Activated naive CD8-positive, alpha-beta T cell treated with anti-CD3 and anti-CD28 coated beads, Interleukin-2, amount 10 ng/mL, durations not matched to agents 7 days and 5 days (primary cell): ENCODE measurements around the gene PUS3. TPM values are rescaled to one million over a fixed set of nuclear protein-coding genes. Genes with fewer than 3 reads are reported as not detected.

Source experiments
- ATAC-seq: fragments of 150-1000 bp; cut with Tn5 transposase; one replicate; pipeline ENCODE4 v1.10.0; 2021; ENCODE audit warnings: low read depth, moderate library complexity
- POLR2A ChIA-PET: fragments of 350-600 bp; sonication (Branson Sonifier 250); formaldehyde crosslinking; loops from one replicate; lab custom pipeline; 2021; ENCODE audit warnings: antibody characterized with exemption; lab: Charles Lee
- DNase-seq: peaks from one replicate; pipeline ENCODE4 v3.0.0; 2021
- H3K27ac Mint-ChIP-seq: one replicate; pipeline ENCODE4 v1.8.0; 2022; ENCODE audit warnings: mild to moderate bottlenecking, mixed read lengths
- H3K27me3 Mint-ChIP-seq: one replicate; pipeline ENCODE4 v1.8.0; 2022; ENCODE audit warnings: mild to moderate bottlenecking, moderate library complexity, mixed read lengths
- H3K36me3 Mint-ChIP-seq: one replicate; pipeline ENCODE4 v1.8.0; 2021; ENCODE audit warnings: mild to moderate bottlenecking, mixed read lengths
- H3K4me1 Mint-ChIP-seq: one replicate; pipeline ENCODE4 v1.8.0; 2021; ENCODE audit warnings: mixed read lengths
- H3K4me3 Mint-ChIP-seq: one replicate; pipeline ENCODE4 v1.8.0; 2022; ENCODE audit warnings: mild to moderate bottlenecking, moderate library complexity, mixed read lengths
- H3K9me3 Mint-ChIP-seq: one replicate; pipeline ENCODE4 v1.8.0; 2021; ENCODE audit warnings: mixed read lengths
- total RNA-seq, 2 experiments: library from RNA; stranded (reverse); gene quantifications; one replicate each; pipeline ENCODE4 v1.2.3, GENCODE V29; 2021

Gene PUS3
- 10 to 100 TPM; 10.1 to 10.9 TPM for total RNA-seq

- DNase-seq (peak; percentile 88), ATAC-seq (peak; percentile 95)
- POLR2A ChIA-PET, result interaction anchor here (0.6 to 2.7 kb wide), 7 partner anchors 10 to 412 kb away, joined by 3 to 44 read pairs (median 3); partner anchors contain the start of genes CHEK1 and HYLS1
- Mint-ChIP-seq H3K4me1 (peaks cover 15% of the 10 kb centered on the region), H3K27me3 (peaks cover 22% of the 10 kb centered on the region), H3K9me3 (no peaks in the 10 kb centered on the region), H3K36me3 (peaks cover 11% of the 10 kb centered on the region), H3K27ac (peak within 1 kb of the TSS; percentile 86), H3K4me3 (peak within 1 kb of the TSS; percentile 89)
Observed at GRCh38 chr11:125902927-125903710, at the start of gene PUS3. PUS3 (minus strand) TSS chr11:125903206; CDS start chr11:125896284, 6,922 bp downstream.

GRCh38 chr11:125952559-125952958 is 49.6 kb upstream of the PUS3 start:
- H3K27me3 Mint-ChIP-seq, result no peaks in the 10 kb centered on the region
- no peak overlapping the region for H3K27ac Mint-ChIP-seq
- ATAC-seq, result no peak
- H3K4me1 Mint-ChIP-seq, result peaks cover under 1% of the 10 kb centered on the region
- H3K9me3 Mint-ChIP-seq, result no peaks in the 10 kb centered on the region
- no peak overlapping the region for H3K4me3 Mint-ChIP-seq
- DNase-seq, result no peak
- POLR2A ChIA-PET, result no interaction called here
- H3K36me3 Mint-ChIP-seq, result no peaks in the 10 kb centered on the region

- Mint-ChIP-seq H3K36me3 (no peaks in the 10 kb centered on the region), H3K4me1 (no peaks in the 10 kb centered on the region), H3K9me3 (no peaks in the 10 kb centered on the region), H3K27ac (no peak overlapping the region), H3K27me3 (no peaks in the 10 kb centered on the region), H3K4me3 (no peak overlapping the region)
- POLR2A ChIA-PET, result no interaction called here
- ATAC-seq (no peak), DNase-seq (no peak)
Observed at GRCh38 chr11:125951731-125952130, 48.7 kb upstream of the PUS3 start.

GRCh38 chr11:125950696-125951651 is 48.0 kb upstream of the PUS3 start:
- no peaks in the 10 kb centered on the region for H3K4me1 Mint-ChIP-seq
- H3K4me3 Mint-ChIP-seq, result no peak overlapping the region
- DNase-seq (no peak), ATAC-seq (no peak)
- no peaks in the 10 kb centered on the region for H3K9me3 Mint-ChIP-seq
- no peak overlapping the region for H3K27ac Mint-ChIP-seq
- no peaks in the 10 kb centered on the region for H3K27me3 Mint-ChIP-seq
- POLR2A ChIA-PET, result no interaction called here
- H3K36me3 Mint-ChIP-seq, result no peaks in the 10 kb centered on the region

- no peak for ATAC-seq
- H3K4me1 Mint-ChIP-seq, result no peaks in the 10 kb centered on the region
- H3K36me3 Mint-ChIP-seq, result no peaks in the 10 kb centered on the region
- H3K27ac Mint-ChIP-seq, result no peak overlapping the region
- H3K9me3 Mint-ChIP-seq, result no peaks in the 10 kb centered on the region
- no peak for DNase-seq
- no peak overlapping the region for H3K4me3 Mint-ChIP-seq
- no peaks in the 10 kb centered on the region for H3K27me3 Mint-ChIP-seq
- POLR2A ChIA-PET, result no interaction called here
Observed at GRCh38 chr11:125950178-125950490, 47.1 kb upstream of the PUS3 start.

- Mint-ChIP-seq H3K4me3 (no peak overlapping the region), H3K27ac (no peak overlapping the region), H3K4me1 (no peaks in the 10 kb centered on the region), H3K36me3 (no peaks in the 10 kb centered on the region), H3K9me3 (no peaks in the 10 kb centered on the region), H3K27me3 (no peaks in the 10 kb centered on the region)
- DNase-seq (no peak), ATAC-seq (no peak)
- POLR2A ChIA-PET, result no interaction called here
Observed at GRCh38 chr11:125949271-125950177, 46.5 kb upstream of the PUS3 start.

GRCh38 chr11:125948278-125949051 is 45.5 kb upstream of the PUS3 start:
- POLR2A ChIA-PET, result no interaction called here
- H3K9me3 Mint-ChIP-seq, result no peaks in the 10 kb centered on the region
- H3K36me3 Mint-ChIP-seq, result no peaks in the 10 kb centered on the region
- DNase-seq, result no peak
- H3K4me1 Mint-ChIP-seq, result no peaks in the 10 kb centered on the region
- H3K27ac Mint-ChIP-seq, result no peak overlapping the region
- ATAC-seq, result no peak
- H3K27me3 Mint-ChIP-seq, result peaks cover 1% of the 10 kb centered on the region
- no peak overlapping the region for H3K4me3 Mint-ChIP-seq

GRCh38 chr11:125947419-125948277 is 44.6 kb upstream of the PUS3 start:
- H3K27me3 Mint-ChIP-seq, result peaks cover 1% of the 10 kb centered on the region
- DNase-seq (no peak), ATAC-seq (no peak)
- H3K4me1 Mint-ChIP-seq, result no peaks in the 10 kb centered on the region
- no peaks in the 10 kb centered on the region for H3K9me3 Mint-ChIP-seq
- no peaks in the 10 kb centered on the region for H3K36me3 Mint-ChIP-seq
- no peak overlapping the region for H3K27ac Mint-ChIP-seq
- H3K4me3 Mint-ChIP-seq, result no peak overlapping the region
- POLR2A ChIA-PET, result no interaction called here

GRCh38 chr11:125946712-125947418 is 43.9 kb upstream of the PUS3 start:
- no peak overlapping the region for H3K27ac Mint-ChIP-seq
- ATAC-seq, result no peak
- no peak for DNase-seq
- peaks cover 4% of the 10 kb centered on the region for H3K4me1 Mint-ChIP-seq
- no peak overlapping the region for H3K4me3 Mint-ChIP-seq
- POLR2A ChIA-PET, result no interaction called here
- H3K36me3 Mint-ChIP-seq, result no peaks in the 10 kb centered on the region
- H3K9me3 Mint-ChIP-seq, result no peaks in the 10 kb centered on the region
- H3K27me3 Mint-ChIP-seq, result peaks cover 1% of the 10 kb centered on the region

GRCh38 chr11:125945797-125946520 is 43.0 kb upstream of the PUS3 start, which contains the start of gene VSIG10L2:
VSIG10L2 (plus strand) TSS chr11:125946044; CDS start chr11:125946056, 12 bp downstream.
- no peak for DNase-seq
- no peak for ATAC-seq
- no peaks in the 10 kb centered on the region for H3K9me3 Mint-ChIP-seq
- no peak within 1 kb of the TSS for H3K4me3 Mint-ChIP-seq
- POLR2A ChIA-PET, result no interaction called here
- no peak within 1 kb of the TSS for H3K27ac Mint-ChIP-seq
- no peaks in the 10 kb centered on the region for H3K36me3 Mint-ChIP-seq
- H3K27me3 Mint-ChIP-seq, result peaks cover 1% of the 10 kb centered on the region
- H3K4me1 Mint-ChIP-seq, result peaks cover 4% of the 10 kb centered on the region
